Bronchial epithelial cell (primary cell): ENCODE measurements around the gene KRT5. TPM values are rescaled to one million over a fixed set of nuclear protein-coding genes. Genes with fewer than 3 reads are reported as not detected.

Source experiments
- DNase-seq: peaks from one replicate; pipeline ENCODE4 v3.0.0-alpha.2; 2010; ENCODE audit warnings: low read depth
- FAIRE-seq: peaks from 2 replicates; lab custom pipeline; 2011; peaks lifted over from hg19 to GRCh38; lab: Jason Lieb, UNC
- H3K27me3 ChIP-seq: 2 replicates; pipeline ENCODE4 v1.5.1; 2011; ENCODE audit warnings: low read length; ENCODE audit not compliant: control insufficient read depth, insufficient read depth
- H3K36me3 ChIP-seq: 2 replicates; pipeline ENCODE4 v1.5.1; 2011; ENCODE audit warnings: low read length; ENCODE audit not compliant: control insufficient read depth, insufficient read depth
- H3K4me3 ChIP-seq: 2 replicates; pipeline ENCODE4 v1.5.1; 2011; ENCODE audit warnings: mild to moderate bottlenecking, low read depth, low read length, control low read depth
- total RNA-seq: library from RNA; depleted of rRNA; stranded (reverse); fragments of >200 nt; gene quantifications from 2 replicates; pipeline ENCODE4 v1.2.1, GENCODE V29; 2014
- TF ChIP-seq, protein P1 (sequence below): IDR thresholded peaks from 2 replicates; pipeline ENCODE4 v1.5.1; 2011; ENCODE audit warnings: mild to moderate bottlenecking, moderate library complexity, low read length, control low read depth, inconsistent platforms; ENCODE audit not compliant: insufficient read depth, severe bottlenecking

Gene KRT5
- total RNA-seq, 1 donor from 2014 or later: 6,770 TPM

DNA sequence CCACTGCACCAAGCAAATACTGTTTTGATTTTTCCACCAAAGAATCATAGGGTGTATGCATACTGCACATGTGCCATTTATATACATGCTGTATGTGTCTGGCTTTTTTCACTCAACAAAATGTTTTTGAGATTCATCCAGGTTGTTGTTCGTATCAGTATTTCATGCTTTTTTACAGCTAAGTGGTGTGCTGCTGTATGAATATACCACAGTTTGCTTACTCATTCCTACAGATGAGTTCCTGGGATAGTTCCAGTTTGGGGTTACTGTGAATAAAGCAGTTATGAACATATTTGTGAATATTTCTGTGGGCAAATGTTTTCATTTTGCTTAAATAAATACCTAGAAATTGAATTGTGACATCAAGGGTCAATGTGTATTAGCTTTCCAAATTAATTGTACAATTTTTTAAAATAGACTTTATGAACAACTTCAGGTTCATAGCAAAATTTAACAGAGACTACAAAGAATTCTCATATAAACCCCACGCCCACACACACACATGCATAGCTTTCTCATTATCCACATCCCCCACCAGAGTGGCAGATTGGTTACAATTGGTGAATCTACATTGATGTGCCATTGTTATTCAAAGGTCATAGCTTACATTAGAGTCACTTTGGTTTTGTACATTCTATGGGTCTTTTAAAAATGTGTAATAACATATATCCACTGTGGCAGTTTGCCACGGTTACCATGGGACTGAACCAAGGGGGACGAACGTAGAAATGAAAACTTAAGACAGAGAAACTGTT lies 20.2 kb downstream of the KRT5 start:
- no peaks in the 10 kb centered on the region for H3K36me3 ChIP-seq
- TF ChIP-seq, protein P1, sequence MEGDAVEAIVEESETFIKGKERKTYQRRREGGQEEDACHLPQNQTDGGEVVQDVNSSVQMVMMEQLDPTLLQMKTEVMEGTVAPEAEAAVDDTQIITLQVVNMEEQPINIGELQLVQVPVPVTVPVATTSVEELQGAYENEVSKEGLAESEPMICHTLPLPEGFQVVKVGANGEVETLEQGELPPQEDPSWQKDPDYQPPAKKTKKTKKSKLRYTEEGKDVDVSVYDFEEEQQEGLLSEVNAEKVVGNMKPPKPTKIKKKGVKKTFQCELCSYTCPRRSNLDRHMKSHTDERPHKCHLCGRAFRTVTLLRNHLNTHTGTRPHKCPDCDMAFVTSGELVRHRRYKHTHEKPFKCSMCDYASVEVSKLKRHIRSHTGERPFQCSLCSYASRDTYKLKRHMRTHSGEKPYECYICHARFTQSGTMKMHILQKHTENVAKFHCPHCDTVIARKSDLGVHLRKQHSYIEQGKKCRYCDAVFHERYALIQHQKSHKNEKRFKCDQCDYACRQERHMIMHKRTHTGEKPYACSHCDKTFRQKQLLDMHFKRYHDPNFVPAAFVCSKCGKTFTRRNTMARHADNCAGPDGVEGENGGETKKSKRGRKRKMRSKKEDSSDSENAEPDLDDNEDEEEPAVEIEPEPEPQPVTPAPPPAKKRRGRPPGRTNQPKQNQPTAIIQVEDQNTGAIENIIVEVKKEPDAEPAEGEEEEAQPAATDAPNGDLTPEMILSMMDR: no peak
- H3K27me3 ChIP-seq: no peaks in the 10 kb centered on the region
- no peak overlapping the region for H3K4me3 ChIP-seq
- peak; percentile 40 for FAIRE-seq
- DNase-seq: no peak

DNA sequence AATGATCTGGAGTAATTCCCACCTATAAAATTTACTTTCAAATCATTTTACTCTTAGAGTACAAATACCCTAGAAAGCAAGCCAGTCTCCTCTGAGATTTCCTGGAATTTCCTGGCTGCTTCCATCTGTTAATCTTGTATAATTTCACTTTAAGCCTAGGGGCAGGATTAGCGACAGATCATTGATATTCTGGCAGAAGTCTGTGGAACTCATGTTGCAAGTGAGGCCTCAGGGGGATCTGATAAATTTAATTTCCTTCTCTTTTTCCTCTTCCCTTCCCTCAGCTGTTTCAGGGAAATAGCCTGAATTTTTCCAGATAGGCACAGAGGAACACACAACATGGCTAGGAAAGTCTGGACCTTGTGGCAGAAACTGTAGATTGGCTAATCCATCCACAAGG lies 21.2 kb downstream of the KRT5 start:
- no peak overlapping the region for H3K4me3 ChIP-seq
- DNase-seq (no peak), FAIRE-seq (no peak)
- no peaks in the 10 kb centered on the region for H3K27me3 ChIP-seq
- H3K36me3 ChIP-seq: no peaks in the 10 kb centered on the region
- TF ChIP-seq, protein P1: no peak

DNA sequence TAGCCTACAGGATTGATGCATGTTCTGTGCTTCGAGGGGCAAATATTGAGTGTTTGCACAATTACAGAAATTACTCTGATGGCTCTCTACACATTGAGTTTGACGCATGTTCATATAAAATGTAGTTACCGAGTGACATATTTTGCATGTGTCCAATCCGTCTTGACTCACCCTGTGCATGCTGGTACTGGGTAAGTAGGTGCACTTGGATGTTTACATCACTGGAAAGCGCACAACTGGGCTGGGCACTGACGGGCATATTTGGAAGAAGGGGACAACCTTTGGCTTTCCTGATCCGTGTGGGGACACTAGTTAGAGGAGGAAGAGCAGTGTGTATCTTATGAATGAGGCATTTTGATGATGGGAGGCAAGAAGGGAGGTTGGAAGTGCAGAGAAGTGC lies 22.2 kb downstream of the KRT5 start:
- Histone ChIP-seq H3K36me3 (no peaks in the 10 kb centered on the region), H3K4me3 (no peak overlapping the region), H3K27me3 (no peaks in the 10 kb centered on the region)
- TF ChIP-seq, protein P1: no peak
- DNase-seq (no peak), FAIRE-seq (no peak)

DNA sequence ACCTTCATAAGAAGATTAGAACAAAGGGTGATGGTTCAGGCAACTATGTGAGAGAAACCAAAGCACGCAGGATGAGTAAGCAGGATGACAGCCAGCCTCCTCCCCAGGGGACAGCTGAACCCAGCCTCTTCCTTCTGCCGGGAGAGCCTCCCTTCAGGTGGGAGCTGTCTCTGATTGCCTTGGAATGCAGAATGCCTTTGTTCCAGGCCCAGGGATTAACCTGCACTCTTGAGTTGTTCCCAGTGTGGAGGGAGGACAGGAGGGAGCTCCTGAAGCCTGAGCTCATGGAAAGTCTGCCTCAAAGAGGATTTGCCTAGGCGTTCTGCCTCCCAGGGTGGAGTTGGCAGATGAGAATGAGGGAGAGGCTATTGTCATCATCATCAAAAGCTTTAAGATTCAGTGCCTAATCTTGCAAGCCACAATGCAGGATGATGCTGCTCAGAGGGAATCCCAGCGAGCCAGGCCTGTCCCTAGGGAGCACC lies 23.6 kb downstream of the KRT5 start:
- TF ChIP-seq, protein P1: no peak
- peak; percentile 99 for FAIRE-seq
- H3K36me3 ChIP-seq: peaks cover 5% of the 10 kb centered on the region
- no peak overlapping the region for H3K4me3 ChIP-seq
- H3K27me3 ChIP-seq: no peaks in the 10 kb centered on the region
- peak; percentile 90 for DNase-seq

DNA sequence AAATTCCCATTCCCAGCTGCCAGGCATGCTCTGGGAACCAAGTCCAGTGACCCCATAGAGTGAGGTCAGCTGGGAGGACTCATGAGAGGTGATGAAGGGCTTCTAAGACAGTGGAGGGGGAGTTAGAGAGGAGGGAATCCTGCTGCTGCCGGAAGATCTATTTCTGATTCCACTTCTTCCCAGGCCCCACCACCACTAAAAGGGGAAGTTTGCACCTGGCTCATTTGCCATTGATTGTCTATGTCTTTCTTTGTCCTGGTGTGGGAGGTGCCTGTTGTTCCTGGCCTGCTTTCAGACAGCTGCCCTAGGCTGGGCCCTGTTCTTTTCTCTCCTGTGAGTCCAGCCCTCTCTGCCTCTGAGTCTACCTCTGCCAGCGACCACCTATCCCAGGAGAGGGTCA lies 24.1 kb downstream of the KRT5 start:
- DNase-seq (no peak), FAIRE-seq (no peak)
- TF ChIP-seq, protein P1: no peak

DNA sequence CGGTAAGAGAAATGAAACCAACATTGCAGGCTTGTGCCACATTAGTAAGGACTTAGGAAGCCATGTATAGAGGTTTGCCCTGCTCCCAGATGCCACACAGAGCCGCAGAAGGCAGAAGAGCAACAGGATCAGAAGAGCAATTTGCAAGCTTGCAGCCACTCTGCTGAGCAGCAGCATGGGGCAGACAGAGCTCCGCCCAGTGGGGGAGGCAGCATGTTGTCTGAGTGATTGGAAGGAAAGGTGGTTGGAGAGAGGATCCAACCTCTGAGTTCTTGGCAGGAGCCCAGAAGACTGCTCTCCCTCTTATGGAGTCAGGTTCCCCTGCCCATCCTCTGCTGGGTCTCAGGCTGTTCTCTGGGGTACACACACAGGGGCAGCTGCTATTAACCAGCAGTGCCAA lies 24.8 kb downstream of the KRT5 start:
- peaks cover 11% of the 10 kb centered on the region for H3K36me3 ChIP-seq
- no peak overlapping the region for H3K4me3 ChIP-seq
- TF ChIP-seq, protein P1: peak; percentile 31
- DNase-seq: peak; percentile 77
- no peak for FAIRE-seq
- H3K27me3 ChIP-seq: no peaks in the 10 kb centered on the region

More for the DNA sequence above, 24.1 kb downstream of the KRT5 start:
- peaks cover 10% of the 10 kb centered on the region for H3K36me3 ChIP-seq
- H3K27me3 ChIP-seq: no peaks in the 10 kb centered on the region
- no peak overlapping the region for H3K4me3 ChIP-seq
